ENCODE data around the gene ZNF35.

- TF ChIP-seq CTCF (conservative IDR thresholded peaks at IDR 0.05; ENCODE audit: low read depth, low read length): no peak
- TF ChIP-seq EZH2 (IDR thresholded peaks at IDR 0.05; ENCODE audit: low read length, unreplicated experiment): no peak
These were observed 30.1 kb downstream of the ZNF35 start for GRCh38 chr3:44678480-44679116.
